ENCODE data around the gene PADI4. TPM values are rescaled to one million over a fixed set of nuclear protein-coding genes. Genes with fewer than 3 reads are reported as not detected.

PADI4 gene
- total and polyA plus RNA-seq, 2 donors (not counting 3 experiments of a cell fraction or from before 2014, with no cell fraction given), result not detected

GRCh38 chr1:17316704-17317103 is 8.7 kb downstream of the PADI4 start:
- dilution Hi-C loops (cut with MboI; ENCODE audit: extremely low pct_ligation_motif_present, low sequenced_read_pairs) (no loop called here), intact Hi-C loops (cut with micrococcal nuclease) (no loop called here)
- TF ChIP-seq FOS (IDR thresholded peaks at IDR 0.05; ENCODE audit: borderline replicate concordance, insufficient read depth, low read length) (no peak), JUN (IDR thresholded peaks at IDR 0.05; ENCODE audit: borderline replicate concordance, insufficient read depth, insufficient read length, low read depth) (no peak), MYC (IDR thresholded peaks at IDR 0.05; ENCODE audit: low read depth, low read length) (no peak), GATA2 (IDR thresholded peaks at IDR 0.05; ENCODE audit: insufficient read depth, insufficient read length, low read depth, low read length) (no peak), CTCF (IDR thresholded peaks at IDR 0.05; ENCODE audit: extremely low read depth in 1 of 2, insufficient read depth in 1 of 2, low read depth in 1 of 2, low read length in 2 of 2) (no peak), MAX (IDR thresholded peaks at IDR 0.05; ENCODE audit: insufficient read depth, insufficient read length) (no peak), EZH2 (IDR thresholded peaks at IDR 0.05; ENCODE audit: borderline replicate concordance, low read depth, low read length, severe bottlenecking) (no peak), POLR2A (IDR thresholded peaks at IDR 0.05; ENCODE audit: low read depth, low read length) (no peak), POLR2AphosphoS5 (IDR thresholded peaks at IDR 0.05; ENCODE audit: insufficient read depth, low read depth, low read length) (no peak)
- Histone ChIP-seq H3K27ac (ENCODE audit: insufficient read depth, low read depth, low read length) (no peak overlapping the region), H3K9me1 (replicated peaks; ENCODE audit: control insufficient read depth, extremely low read depth, insufficient read depth, low read length) (no peaks in the 10 kb centered on the region), H3K79me2 (ENCODE audit: control insufficient read depth, insufficient read depth, low read length) (no peaks in the 10 kb centered on the region), H2AFZ (ENCODE audit: low read depth, low read length) (no peak overlapping the region), H3K4me2 (ENCODE audit: insufficient read depth, low read length) (no peak overlapping the region), H3K27me3 (ENCODE audit: control insufficient read depth in 2 of 2, insufficient read depth in 2 of 2, low read length in 2 of 2) (no peaks in the 10 kb centered on the region), H3K9ac (replicated peaks; ENCODE audit: extremely low read depth, insufficient read depth, low read length) (no peak overlapping the region), H3K4me3 (replicated peaks in 1 of 3; ENCODE audit: insufficient read depth in 1 of 3, low read depth in 1 of 3, low read length in 3 of 3) (no peak overlapping the region), H3K36me3 (ENCODE audit: control insufficient read depth in 2 of 2, extremely low read depth in 1 of 2, insufficient read depth in 2 of 2, low read length in 2 of 2) (no peaks in the 10 kb centered on the region), H3K4me1 (ENCODE audit: control insufficient read depth, extremely low read depth, insufficient read depth, low read length) (no peaks in the 10 kb centered on the region), H3K9me3 (replicated peaks; ENCODE audit: control insufficient read depth, insufficient read depth, low read length) (no peaks in the 10 kb centered on the region), H4K20me1 (replicated peaks; ENCODE audit: control insufficient read depth, extremely low read depth, insufficient read depth, low read length) (no peaks in the 10 kb centered on the region)
- BruUV-seq (replicated peaks), result no TSS peak
- ChIA-PET CTCF (no interaction called here), POLR2A (no interaction called here)
- no peak for FAIRE-seq
- DNase-seq (ENCODE audit: low read depth, low spot score), result no peak
